GM23248 (cell line): Measurements from ENCODE around the gene TRERF1. TPM values are rescaled to one million over a fixed set of nuclear protein-coding genes. Genes with fewer than 3 reads are reported as not detected.

Source experiments
- DNase-seq: peaks from one replicate; pipeline ENCODE4 v3.0.0-alpha.2; 2015
- H2AFZ ChIP-seq: fragments of 200-600 bp; sonication (generic); 2 replicates; pipeline ENCODE4 v1.6.1; 2016; ENCODE audit warnings: antibody characterized with exemption
- H3F3A ChIP-seq: fragments of 200-600 bp; sonication (generic); 2 replicates; pipeline ENCODE4 v1.6.1; 2016; ENCODE audit warnings: mild to moderate bottlenecking, antibody characterized with exemption, mixed run types; ENCODE audit not compliant: insufficient read depth
- H3K27ac ChIP-seq: fragments of 200-600 bp; sonication (generic); 2 replicates; pipeline ENCODE4 v1.5.1; 2016; ENCODE audit warnings: mild to moderate bottlenecking
- H3K27me3 ChIP-seq: fragments of 200-600 bp; sonication (generic); replicated peaks from 2 replicates; pipeline ENCODE4 v1.6.1; 2016; ENCODE audit warnings: mild to moderate bottlenecking; ENCODE audit not compliant: insufficient read depth
- H3K36me3 ChIP-seq: fragments of 200-600 bp; sonication (generic); 2 replicates; pipeline ENCODE4 v1.6.1; 2016; ENCODE audit warnings: low read depth, mild to moderate bottlenecking
- H3K4me1 ChIP-seq: fragments of 200-600 bp; sonication (generic); 2 replicates; pipeline ENCODE4 v1.6.1; 2016; ENCODE audit warnings: mild to moderate bottlenecking; ENCODE audit not compliant: insufficient read depth
- H3K4me2 ChIP-seq: fragments of 200-600 bp; sonication (generic); one replicate; pipeline ENCODE4 v1.6.1; 2016; ENCODE audit warnings: mild to moderate bottlenecking; ENCODE audit not compliant: unreplicated experiment
- H3K4me3 ChIP-seq: fragments of 200-600 bp; sonication (generic); 2 replicates; pipeline ENCODE4 v1.5.1; 2016; ENCODE audit warnings: mild to moderate bottlenecking
- H3K79me2 ChIP-seq: fragments of 200-600 bp; sonication (generic); 2 replicates; pipeline ENCODE4 v1.6.1; 2016; ENCODE audit warnings: mild to moderate bottlenecking; ENCODE audit not compliant: insufficient read depth
- H3K9ac ChIP-seq: fragments of 200-600 bp; sonication (generic); 2 replicates; pipeline ENCODE4 v1.6.1; 2016; ENCODE audit warnings: mild to moderate bottlenecking
- H3K9me2 ChIP-seq: fragments of 200-600 bp; sonication (generic); 2 replicates; pipeline ENCODE4 v1.6.1; 2016; ENCODE audit warnings: mixed run types, mild to moderate bottlenecking, moderate library complexity; ENCODE audit not compliant: insufficient read depth
- H3K9me3 ChIP-seq: fragments of 200-600 bp; sonication (generic); one replicate; pipeline ENCODE4 v1.6.1; 2017; ENCODE audit warnings: low read depth
- H4K20me1 ChIP-seq: fragments of 200-600 bp; sonication (generic); 2 replicates; pipeline ENCODE4 v1.6.0; 2016; ENCODE audit not compliant: insufficient read depth
- EZH2 ChIP-seq: fragments of 200-600 bp; sonication (generic); IDR thresholded peaks from 2 replicates; pipeline ENCODE4 v1.6.1; 2018; ENCODE audit warnings: antibody characterized with exemption, mild to moderate bottlenecking; ENCODE audit not compliant: insufficient read depth, poor library complexity, severe bottlenecking
- EZH2phosphoT487 ChIP-seq: fragments of 200-600 bp; sonication (generic); IDR thresholded peaks from 2 replicates; pipeline ENCODE4 v1.6.1; 2018; ENCODE audit warnings: antibody characterized with exemption, moderate library complexity, mild to moderate bottlenecking, low read depth; ENCODE audit not compliant: insufficient read depth
- WGBS, 2 experiments: methylation state at CpG; one replicate each; pipeline ENCODE4 v1.1.6; 2015 to 2017; ENCODE audit warnings: low lambda C conversion rate in 2 of 2, low coverage in 1 of 2; ENCODE audit errors: missing lambda C conversion rate in 2 of 2; 5-methylcytosine and 5-hydroxymethylcytosine counted together
- in situ Hi-C: fragments of 300-500 bp; cut with MboI; formaldehyde crosslinking; loops from 2 replicates; pipeline ENCODE4 v1.15.0; 2020
- polyA plus RNA-seq: library from polyadenylated mRNA; unstranded; fragments of >200 nt; fragmentation: Nextera tagmentation; extraction: Ambion mirVana; gene quantifications from 2 replicates; pipeline ENCODE4 v1.2.1, GENCODE V29; 2016
- total RNA-seq: library from RNA; depleted of rRNA; stranded (reverse); fragments of >200 nt; shearing (Covaris generic); gene quantifications from 2 replicates; pipeline ENCODE4 v1.2.3, GENCODE V29; 2014

TRERF1 gene
- total and polyA plus RNA-seq, 2 experiments from 2014 or later, result 2.7 to 3.1 TPM

DNA sequence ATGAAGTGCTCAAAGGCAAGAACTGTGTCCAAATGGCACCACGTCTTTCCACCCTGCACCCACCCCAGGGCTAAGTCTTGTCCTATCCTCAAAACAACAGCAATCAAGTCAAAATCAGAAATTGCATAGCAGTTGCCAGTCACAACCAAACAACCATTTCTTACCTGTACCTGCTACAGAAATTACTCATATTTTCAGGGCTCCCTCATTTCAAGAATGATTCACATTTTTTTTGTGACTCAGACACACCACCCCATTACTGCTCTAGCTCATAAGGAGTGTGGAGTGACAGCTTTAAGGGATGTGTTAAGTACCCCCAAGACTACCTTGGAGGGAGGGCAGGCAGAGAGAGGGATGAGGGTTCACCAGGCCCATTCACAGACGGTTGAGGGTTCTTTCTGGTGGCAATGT is 111.7 kb downstream of the TRERF1 start:
- H3K27ac ChIP-seq, result no peak overlapping the region
- DNase-seq, result peak; percentile 28
- H3F3A ChIP-seq, result peaks cover 19% of the 10 kb centered on the region
- H3K27me3 ChIP-seq, result no peaks in the 10 kb centered on the region
- peaks cover 14% of the 10 kb centered on the region; the same call in 1 of the 2 replicates for H3K79me2 ChIP-seq
- H4K20me1 ChIP-seq, result no peaks in the 10 kb centered on the region
- 95 to 100% methylated on average over 2 of the region's 2 CpGs for WGBS, 2 experiments
- TF ChIP-seq EZH2, result no peak
- TF ChIP-seq EZH2phosphoT487, result no peak
- no peaks in the 10 kb centered on the region for H3K9me2 ChIP-seq
- peaks cover 26% of the 10 kb centered on the region for H3K4me1 ChIP-seq
- no peak overlapping the region for H3K9ac ChIP-seq
- no peak overlapping the region for H3K4me3 ChIP-seq
- H3K9me3 ChIP-seq, result no peaks in the 10 kb centered on the region
- no peaks in the 10 kb centered on the region for H3K36me3 ChIP-seq
- H2AFZ ChIP-seq, result no peak overlapping the region
- peak overlapping the region; percentile 59 for H3K4me2 ChIP-seq
- in situ Hi-C loops, result no loop called here

GRCh38 chr6:42338744-42339222 is 112.9 kb downstream of the TRERF1 start:
- H3K36me3 ChIP-seq, result no peaks in the 10 kb centered on the region
- H3K4me2 ChIP-seq, result peak overlapping the region; percentile 68
- no peaks in the 10 kb centered on the region for H3K27me3 ChIP-seq
- no peaks in the 10 kb centered on the region for H3K9me2 ChIP-seq
- H3K9ac ChIP-seq, result peak overlapping the region; percentile 68
- no peaks in the 10 kb centered on the region for H4K20me1 ChIP-seq
- H2AFZ ChIP-seq, result peak overlapping the region; percentile 38; the same call in 1 of the 2 replicates
- H3K4me1 ChIP-seq, result peaks cover 26% of the 10 kb centered on the region
- H3K4me3 ChIP-seq, result peak overlapping the region; percentile 35
- H3F3A ChIP-seq, result peaks cover 19% of the 10 kb centered on the region
- TF ChIP-seq EZH2, result no peak
- no peak for TF ChIP-seq EZH2phosphoT487
- peak; percentile 97 for DNase-seq
- no peaks in the 10 kb centered on the region for H3K9me3 ChIP-seq
- WGBS, 2 experiments, result 1 to 3% methylated on average over 7 of the region's 7 CpGs
- in situ Hi-C loops, result no loop called here
- H3K27ac ChIP-seq, result peak overlapping the region; percentile 86
- H3K79me2 ChIP-seq, result peaks cover 13% of the 10 kb centered on the region; the same call in 1 of the 2 replicates

DNA sequence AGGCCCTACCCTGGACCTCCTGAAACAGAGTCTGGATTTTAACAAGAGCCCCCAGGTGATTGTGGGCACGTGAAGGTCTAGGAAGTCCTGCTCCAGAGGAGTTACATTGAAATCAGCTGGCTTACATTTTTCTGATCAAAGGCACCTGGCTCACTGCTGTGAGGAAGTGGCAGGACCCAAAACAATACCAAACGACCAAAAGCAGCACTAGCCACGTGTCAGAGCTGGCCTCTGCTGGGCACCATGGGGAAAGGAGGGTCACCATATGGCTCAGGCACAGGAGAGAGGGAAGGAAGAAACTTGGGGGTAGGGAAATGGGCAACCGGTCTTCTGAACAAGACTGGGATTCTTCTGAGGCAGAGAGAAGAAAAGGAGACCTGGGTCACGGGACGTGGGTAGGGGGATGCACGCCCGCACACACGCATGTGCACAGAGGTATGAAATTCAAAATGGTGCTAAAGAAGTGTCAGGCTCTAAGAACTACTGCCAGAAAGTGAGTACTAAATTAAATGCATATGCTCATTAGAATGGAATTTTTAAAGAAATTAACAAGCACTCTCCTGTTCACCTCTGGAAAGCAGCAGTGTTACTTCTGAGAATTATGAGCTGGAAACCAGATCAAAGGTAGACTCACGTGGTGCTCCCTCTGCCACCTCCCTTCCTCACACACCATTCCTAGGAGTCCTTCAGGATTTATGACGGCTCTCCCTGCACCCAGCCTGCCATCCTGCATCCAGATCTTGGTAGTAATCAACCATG is 113.6 kb downstream of the TRERF1 start:
- no peak overlapping the region for H3K4me3 ChIP-seq
- H3K27me3 ChIP-seq, result no peaks in the 10 kb centered on the region
- no peaks in the 10 kb centered on the region for H3K9me2 ChIP-seq
- no peaks in the 10 kb centered on the region for H3K9me3 ChIP-seq
- peak overlapping the region; percentile 39; the same call in 1 of the 2 replicates for H3K9ac ChIP-seq
- in situ Hi-C loops, result no loop called here
- peaks cover 26% of the 10 kb centered on the region for H3K4me1 ChIP-seq
- no peak overlapping the region for H2AFZ ChIP-seq
- H3F3A ChIP-seq, result peaks cover 19% of the 10 kb centered on the region
- H3K36me3 ChIP-seq, result no peaks in the 10 kb centered on the region
- DNase-seq, result no peak
- WGBS, 2 experiments, result 57 to 60% methylated on average over 11 of the region's 11 CpGs
- peak overlapping the region; percentile 68 for H3K4me2 ChIP-seq
- TF ChIP-seq EZH2phosphoT487 (no peak), EZH2 (no peak)
- peak overlapping the region; percentile 74 for H3K27ac ChIP-seq
- no peaks in the 10 kb centered on the region for H4K20me1 ChIP-seq
- peaks cover 8% of the 10 kb centered on the region; the same call in 1 of the 2 replicates for H3K79me2 ChIP-seq

GRCh38 chr6:42336431-42336830 is 115.3 kb downstream of the TRERF1 start:
- Histone ChIP-seq H3K4me2 (no peak overlapping the region), H3K4me3 (no peak overlapping the region), H3K4me1 (peaks cover 26% of the 10 kb centered on the region), H2AFZ (no peak overlapping the region), H3F3A (peaks cover 19% of the 10 kb centered on the region), H3K9me3 (no peaks in the 10 kb centered on the region), H3K36me3 (no peaks in the 10 kb centered on the region), H3K79me2 (peaks cover 13% of the 10 kb centered on the region; the same call in 1 of the 2 replicates), H4K20me1 (no peaks in the 10 kb centered on the region), H3K9me2 (no peaks in the 10 kb centered on the region), H3K27ac (no peak overlapping the region), H3K27me3 (no peaks in the 10 kb centered on the region), H3K9ac (no peak overlapping the region)
- DNase-seq, result no peak
- in situ Hi-C loops, result no loop called here
- 86 to 98% methylated on average over 5 of the region's 5 CpGs for WGBS, 2 experiments
- TF ChIP-seq EZH2phosphoT487, result no peak
- no peak for TF ChIP-seq EZH2
